Choroid plexus epithelial cell (primary cell): ENCODE data around the gene RNF208.

ENCODE experiments used
- DNase-seq: peaks from one replicate; pipeline ENCODE4 v3.0.0-alpha.2; 2010; ENCODE audit warnings: low read depth
- H3K4me3 ChIP-seq: 2 replicates; pipeline ENCODE4 v1.5.1; 2011; ENCODE audit warnings: low read depth, mild to moderate bottlenecking, control low read depth, low read length, moderate library complexity
- CTCF ChIP-seq: conservative IDR thresholded peaks from 2 replicates; pipeline ENCODE4 v1.5.1; 2011; ENCODE audit warnings: low read depth, mild to moderate bottlenecking, control low read depth, inconsistent platforms, low read length, moderate library complexity

Gene RNF208

GRCh38 chr9:137266585-137267453 is 44.8 kb upstream of the RNF208 start:
- H3K4me3 ChIP-seq = no peak overlapping the region
- TF ChIP-seq CTCF = no peak
- no peak for DNase-seq

GRCh38 chr9:137266162-137266527 is 44.1 kb upstream of the RNF208 start:
- no peak overlapping the region for H3K4me3 ChIP-seq
- DNase-seq = no peak
- no peak for TF ChIP-seq CTCF

- TF ChIP-seq CTCF = no peak
- DNase-seq = no peak
- no peak overlapping the region for H3K4me3 ChIP-seq
Measured at GRCh38 chr9:137265496-137266161, 43.6 kb upstream of the RNF208 start.

GRCh38 chr9:137264067-137264466 is 42.0 kb upstream of the RNF208 start:
- no peak for TF ChIP-seq CTCF
- no peak for DNase-seq

GRCh38 chr9:137263506-137263905 is 41.5 kb upstream of the RNF208 start:
- TF ChIP-seq CTCF = no peak
- no peak for DNase-seq
- no peak overlapping the region for H3K4me3 ChIP-seq

More at GRCh38 chr9:137264067-137264466, 42.0 kb upstream of the RNF208 start:
- H3K4me3 ChIP-seq = no peak overlapping the region

GRCh38 chr9:137262909-137263285 is 40.9 kb upstream of the RNF208 start:
- no peak overlapping the region for H3K4me3 ChIP-seq
- TF ChIP-seq CTCF = no peak
- DNase-seq = no peak
